Hematopoietic multipotent progenitor cell treated with erythropoietin and hydrocortisone succinate and interleukin-3 and kit ligand, for 15 days (in vitro differentiated cells): ENCODE data around the gene VSIR.

ENCODE experiments used
- DNase-seq: peaks from one replicate; pipeline ENCODE4 v3.0.0-alpha.2; 2015; ENCODE audit warnings: low spot score

Gene VSIR

DNA sequence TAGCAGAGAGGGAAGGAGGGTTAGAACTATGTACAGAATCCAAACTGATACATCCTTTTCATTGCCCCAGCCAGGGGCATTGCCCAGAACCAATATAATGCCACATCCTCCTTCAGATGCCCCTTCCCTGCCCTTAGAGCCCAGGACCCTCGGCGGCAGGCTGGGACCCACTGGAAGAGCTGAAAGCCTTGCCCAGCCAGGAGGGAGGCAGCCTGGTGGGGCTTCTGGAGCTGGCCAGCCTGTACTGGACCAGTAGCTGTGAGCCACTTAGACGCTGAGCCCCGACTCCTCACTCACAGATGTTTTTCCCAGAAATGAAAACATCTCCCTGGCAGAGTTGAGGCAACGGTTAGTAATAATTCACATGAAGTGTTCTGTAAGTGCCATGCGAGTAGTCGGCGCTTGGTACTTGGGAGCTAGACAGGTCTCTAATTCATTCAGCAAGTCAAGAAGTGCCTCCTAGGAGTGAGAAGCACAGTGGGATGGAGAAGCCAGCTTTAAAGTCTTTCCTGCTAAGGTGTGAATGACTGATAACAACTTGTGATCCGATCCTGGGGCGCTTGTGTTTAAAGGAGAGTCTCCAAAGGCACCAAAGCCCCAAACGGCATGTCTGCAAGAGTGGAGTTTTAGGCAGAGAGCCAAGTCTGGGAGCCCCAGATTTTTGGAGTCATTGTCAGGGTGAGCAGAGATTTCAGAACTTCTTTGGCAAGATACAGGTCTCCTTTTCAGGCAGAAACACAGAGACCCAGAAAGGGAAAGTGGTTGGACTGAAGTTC, 9.8 kb downstream of the VSIR start:
- DNase-seq = peak; percentile 31

DNA sequence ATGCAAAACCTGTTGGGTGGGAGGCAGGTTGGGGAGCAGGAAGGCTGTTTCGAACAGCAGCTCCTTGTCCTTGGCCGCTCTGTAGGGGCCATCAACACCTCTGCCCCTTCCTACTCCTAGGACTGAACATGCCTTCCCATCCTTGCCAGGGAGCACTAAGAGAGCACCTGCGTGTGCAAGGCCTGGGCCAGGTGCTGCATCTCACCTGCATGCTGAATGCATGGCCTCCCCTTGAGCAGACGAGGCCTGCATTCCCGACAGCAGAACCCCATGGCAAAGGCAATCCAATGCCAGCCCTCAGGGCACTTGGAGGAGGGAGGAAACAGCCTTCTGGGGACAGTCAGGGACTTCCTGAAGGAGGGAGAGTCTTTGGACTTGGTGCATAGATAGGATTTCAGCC, 11.0 kb downstream of the VSIR start:
- no peak for DNase-seq

DNA sequence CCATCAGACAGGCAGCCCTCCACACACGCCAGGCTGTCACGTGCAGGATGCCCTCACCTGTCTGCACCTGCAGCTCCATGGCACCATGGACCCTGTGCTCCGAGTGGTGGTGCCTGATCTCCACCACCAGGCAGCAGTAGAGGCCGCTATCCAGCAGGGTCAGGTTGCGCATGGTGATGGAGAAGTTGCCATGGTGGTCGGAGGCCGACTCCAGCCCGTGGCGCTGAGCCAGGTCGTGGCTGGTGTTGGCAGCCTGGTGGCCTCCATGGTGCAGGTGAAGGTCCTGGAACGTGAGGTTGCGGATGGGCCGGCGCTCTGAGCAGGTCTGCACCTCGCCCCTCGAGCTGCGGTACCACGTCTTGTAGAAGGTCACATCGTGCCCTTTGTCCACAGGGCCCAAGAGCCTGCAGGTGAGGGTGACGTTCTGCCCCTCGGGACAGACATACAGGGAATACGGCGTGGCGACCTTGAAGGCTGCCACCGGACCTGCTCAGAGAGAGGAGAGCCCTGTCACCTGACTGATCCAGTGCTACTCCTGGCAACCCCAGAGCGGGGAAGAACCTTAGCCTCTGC, 11.7 kb downstream of the VSIR start:
- DNase-seq = no peak

DNA sequence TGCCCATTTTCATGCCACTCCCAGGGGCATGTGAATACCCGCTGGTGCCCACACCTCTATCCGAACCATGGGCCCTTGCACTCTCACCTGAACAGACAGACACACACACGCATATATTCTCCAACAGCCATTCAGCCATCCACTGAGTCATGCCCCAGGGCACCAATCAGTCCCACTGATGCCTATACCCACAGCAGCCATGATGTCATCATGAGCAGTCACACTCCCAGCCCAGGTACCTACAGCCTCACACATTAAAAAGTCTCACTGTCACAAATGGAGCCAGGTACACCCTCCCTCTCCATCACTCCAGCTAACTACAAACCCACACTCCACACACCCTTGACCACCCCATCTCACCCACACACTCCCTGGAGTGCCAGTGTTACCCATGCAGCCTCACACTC, 12.2 kb downstream of the VSIR start:
- DNase-seq = no peak

DNA sequence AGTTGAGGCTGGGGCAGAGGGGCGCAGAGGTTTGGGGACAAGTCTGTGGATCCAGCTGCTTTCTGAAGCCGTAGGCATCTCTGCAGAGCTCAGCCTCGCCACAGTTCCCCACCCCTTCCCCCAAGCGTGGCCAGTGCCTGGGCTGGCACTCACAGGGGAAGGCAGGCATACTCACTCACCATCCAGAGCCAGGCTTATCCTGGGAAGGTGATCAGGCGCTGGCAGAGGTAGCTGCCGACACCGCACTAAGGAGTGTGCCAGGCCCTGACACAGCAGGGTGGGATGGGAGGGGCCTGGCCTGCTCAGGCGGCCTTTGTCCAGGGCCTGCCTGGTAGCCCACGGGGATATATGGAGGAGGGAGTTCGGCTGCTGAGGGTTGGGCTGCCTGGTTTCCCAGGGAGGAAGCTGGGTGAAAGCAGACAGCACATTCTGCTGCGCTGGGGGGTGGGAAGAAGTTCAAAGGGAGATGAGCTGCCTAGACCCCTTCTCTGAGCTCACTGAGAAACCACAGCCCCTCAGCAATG, 15.9 kb downstream of the VSIR start:
- DNase-seq = no peak

DNA sequence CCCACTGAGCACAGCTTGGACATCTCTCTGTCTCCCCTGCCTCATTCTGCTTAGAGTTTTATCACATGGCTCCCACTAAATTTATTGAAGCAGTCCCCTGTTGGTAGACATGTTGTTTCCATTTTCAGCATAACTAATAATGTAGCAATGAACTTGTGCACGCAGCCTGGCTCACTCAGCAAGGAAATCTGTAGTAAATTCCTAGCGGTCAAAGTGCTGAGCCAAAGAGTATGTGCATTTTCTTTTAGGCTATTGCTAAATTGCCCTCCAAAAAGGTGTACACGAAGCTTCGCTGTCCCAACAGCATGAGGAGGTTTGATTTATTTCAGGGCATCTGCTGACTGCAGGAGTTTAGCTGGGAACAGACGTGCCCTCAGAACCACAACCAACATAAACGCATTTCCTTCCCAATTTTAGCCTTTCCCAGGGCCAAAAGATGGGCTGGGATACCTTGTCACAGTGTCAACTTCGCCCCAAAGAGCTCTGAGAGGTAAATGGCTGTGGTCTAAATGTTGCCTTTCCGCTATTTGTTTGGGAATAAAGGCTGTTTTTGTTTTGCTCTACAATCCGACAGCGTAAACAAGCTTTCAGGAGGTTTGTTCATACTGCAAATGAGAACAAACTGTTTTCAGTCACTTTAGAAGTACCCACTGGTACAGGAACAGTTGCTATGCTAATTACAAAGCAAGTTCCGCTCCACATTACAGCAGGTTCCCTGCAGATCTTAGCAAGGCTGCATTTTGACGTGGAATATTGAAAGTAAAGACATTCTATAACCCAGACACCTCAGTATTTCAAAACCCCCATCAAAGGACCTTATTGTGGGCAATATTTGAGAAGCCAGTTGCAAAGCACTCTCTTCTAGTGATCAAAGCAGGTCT, 16.8 kb downstream of the VSIR start:
- no peak for DNase-seq

DNA sequence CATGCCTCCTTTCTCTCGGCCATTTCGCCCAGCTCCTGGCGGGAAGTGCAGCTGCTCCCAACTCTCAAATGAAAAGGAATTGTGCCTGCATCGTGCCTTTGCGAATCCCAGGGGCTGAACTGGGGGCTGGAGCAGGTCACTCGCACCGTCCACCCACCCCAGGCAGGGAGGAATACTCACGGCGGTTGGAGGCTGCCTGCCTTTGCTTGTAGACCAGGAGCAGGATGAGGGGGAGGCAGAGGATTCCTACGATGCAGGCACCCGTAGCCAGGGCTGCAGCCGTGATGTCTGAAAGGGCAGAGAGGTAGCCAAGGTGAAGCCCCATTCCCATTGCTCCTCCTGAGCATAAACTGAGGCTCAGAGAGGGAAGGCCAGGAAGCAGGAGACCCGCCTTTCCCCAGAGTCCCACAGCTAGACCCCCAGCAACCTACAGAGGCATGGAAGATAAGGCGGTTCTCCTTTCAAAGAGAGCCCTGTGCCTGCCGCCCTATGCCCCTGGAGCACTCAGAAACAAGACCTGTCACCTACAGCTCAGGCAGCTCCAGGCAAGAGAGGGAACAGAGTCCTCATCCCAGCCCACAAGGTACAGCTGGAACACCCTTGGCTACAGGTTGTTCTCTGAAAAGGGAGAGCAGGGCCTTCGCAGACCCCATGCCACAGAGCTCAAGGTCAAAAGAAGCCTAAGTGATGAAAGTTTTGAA, 18.0 kb downstream of the VSIR start:
- DNase-seq = no peak

DNA sequence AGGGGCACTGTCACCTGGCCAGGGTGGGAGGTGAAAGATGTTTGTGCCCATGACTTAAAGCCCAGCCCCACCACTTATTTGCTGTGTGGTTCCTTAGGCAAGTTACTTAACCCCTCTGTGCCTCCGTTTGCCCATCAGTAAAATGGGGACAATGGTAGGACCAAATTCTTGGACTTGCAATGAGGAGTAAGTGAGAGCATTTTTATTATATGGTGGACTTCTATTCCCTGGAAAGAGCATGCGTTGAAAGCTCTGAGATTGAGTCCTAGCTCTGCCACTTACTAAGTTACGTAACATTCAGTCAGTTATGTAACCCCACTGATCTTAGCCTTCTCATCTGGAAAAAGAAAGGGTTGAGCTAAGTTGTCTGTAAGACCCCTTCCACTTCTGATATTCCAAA, 18.8 kb downstream of the VSIR start:
- no peak for DNase-seq

DNA sequence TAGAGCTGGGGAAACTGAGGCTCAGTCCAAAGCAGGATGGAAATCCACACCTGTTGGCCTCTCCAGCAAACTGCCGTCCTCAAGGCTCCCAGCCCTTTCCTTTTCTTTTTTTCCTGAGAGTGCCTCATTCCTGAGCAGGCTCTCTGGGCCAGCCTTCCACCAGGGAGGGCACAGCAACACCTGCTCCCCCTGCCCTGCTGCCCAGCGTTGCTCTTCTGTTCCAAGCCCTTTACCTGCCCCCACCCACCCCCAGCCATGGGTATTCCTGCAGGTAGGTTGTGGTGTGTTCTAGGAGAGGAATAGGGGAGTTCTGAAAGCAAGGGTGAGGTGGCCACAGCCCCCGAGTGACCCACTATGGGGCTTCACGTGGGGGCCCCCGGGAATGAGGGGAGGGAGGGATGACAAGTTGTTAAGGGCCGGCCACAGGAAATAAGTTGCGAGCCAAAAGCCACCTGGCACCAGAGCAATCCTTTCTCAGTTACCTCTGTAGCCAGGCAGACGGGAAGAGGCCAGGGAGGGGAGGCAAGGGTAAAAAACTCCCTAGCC, 19.3 kb downstream of the VSIR start:
- no peak for DNase-seq

DNA sequence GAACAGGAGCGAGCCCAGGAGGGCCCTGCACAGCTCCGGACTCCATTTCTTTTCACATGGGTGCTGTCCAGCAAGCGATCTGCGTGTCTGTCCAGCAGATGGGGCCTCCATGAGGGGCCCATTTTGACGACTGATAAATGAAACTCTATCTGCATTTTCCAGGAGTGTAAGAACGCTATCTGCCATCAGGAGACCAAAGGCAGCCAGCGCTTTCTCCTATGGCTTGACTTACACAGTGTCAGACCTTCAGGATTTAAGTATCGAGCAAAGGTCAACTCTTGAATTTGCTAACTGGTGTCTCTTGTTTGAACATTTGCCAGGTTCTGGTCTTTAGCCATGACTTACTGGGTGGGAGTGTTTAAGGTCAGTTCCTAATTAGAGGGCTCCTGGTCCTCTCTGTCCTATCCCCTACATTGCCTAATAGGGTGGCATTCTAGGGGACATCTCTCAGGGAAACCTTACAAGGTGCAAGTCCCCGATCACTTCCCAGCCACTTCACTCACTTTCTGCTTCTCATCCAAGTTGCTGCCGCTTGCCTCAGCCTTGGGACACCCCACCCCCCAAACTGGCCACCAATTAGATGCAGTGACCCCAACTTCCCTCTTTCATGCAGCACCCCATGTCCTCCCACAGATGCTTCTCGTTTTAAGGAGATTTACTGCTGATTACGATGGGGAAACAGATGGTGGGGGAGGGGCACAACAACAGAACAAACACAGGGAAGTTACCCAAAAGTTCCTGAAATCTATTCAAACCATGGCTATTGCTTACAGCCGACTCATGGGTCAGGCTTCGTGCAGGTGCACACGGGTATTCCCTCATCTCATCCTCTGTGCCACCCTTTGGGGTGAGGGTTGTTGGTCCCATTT, 20.0 kb downstream of the VSIR start:
- DNase-seq = no peak

DNA sequence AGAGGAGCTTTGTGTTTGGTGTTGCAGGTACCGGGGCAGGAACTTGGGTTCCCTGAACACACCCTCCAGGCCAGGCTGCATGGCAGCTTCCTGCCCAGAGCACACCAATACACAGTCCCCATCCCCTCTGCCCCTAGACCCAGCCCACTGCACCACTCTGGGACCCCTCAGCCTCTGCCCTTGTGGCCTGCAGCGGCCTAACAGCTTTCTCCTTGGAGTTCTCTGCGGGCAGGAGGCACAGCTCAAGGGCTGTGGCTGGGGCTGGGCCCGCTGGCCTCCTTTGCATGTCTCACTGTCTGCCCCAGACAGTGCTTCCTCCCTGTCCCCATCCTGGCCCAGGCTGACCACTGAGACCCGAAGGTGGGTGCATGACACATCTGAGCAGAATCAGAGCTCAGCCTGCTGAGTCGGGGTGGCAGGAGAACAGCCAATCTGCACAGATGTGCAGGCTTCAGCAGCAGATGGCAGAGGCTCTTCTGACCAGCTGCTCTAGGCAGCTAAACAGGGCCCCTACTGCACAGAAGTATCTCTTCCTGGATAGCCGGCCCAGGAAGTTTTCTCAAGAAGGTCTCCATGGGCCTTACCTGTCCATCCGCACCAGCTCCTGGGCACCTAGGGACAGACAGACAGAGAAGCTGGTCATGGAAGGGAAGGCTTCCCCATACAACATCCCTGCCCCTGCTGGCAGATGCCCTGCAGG, 20.8 kb downstream of the VSIR start:
- no peak for DNase-seq

DNA sequence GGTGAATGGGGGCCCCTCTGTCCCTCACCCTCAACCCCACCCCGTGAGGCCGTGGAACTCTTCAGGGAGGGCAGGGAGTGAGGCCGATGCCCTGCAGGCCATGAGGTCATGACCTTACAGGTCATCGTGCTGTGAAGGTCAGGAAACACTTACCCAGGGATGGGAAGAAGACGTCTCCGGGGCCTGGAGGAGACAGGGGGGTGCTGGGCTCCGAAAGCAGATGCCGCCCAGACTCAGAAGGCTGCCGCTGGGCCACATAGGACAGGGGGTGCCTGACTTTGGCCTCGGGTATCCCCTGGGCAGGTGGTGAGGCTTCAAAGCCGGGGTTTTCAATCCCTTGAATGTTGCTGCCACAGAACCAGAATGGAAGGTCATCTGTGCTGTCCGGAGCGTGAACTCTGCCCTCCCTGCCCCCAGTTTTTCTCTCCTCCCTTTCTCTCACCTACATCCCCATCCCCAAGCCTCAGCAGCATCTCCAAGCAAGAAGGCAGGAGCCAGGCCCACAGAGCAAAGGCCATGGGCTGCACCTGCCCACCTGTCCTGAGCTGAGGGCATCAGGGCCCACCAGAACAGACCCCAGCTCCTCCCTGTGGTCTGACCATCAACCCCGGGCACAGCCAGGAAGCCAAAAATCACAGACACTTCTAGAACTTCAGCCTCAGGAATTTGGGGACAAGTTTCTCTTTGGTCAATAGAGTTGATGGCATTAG, 21.6 kb downstream of the VSIR start:
- DNase-seq = no peak

DNA sequence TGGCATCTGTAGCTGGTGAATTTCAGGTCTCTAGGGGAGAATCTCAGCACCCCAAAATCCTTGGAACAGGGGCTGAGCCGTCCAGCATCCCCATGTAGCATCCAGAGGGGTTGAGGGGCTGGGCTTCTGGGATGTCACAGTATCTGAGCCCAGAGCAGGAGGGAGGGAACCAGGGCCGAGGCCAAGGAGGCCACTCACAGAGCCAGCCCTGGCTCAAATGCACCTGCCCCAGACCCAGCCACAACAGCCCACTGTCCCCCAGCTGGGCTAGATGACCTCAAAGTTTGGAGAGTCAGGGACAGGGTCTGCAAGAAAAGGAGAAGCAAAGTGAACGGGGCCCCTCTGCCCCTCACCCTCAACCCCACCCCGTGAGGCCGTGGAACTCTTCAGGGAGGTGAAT, 22.3 kb downstream of the VSIR start:
- no peak for DNase-seq

DNA sequence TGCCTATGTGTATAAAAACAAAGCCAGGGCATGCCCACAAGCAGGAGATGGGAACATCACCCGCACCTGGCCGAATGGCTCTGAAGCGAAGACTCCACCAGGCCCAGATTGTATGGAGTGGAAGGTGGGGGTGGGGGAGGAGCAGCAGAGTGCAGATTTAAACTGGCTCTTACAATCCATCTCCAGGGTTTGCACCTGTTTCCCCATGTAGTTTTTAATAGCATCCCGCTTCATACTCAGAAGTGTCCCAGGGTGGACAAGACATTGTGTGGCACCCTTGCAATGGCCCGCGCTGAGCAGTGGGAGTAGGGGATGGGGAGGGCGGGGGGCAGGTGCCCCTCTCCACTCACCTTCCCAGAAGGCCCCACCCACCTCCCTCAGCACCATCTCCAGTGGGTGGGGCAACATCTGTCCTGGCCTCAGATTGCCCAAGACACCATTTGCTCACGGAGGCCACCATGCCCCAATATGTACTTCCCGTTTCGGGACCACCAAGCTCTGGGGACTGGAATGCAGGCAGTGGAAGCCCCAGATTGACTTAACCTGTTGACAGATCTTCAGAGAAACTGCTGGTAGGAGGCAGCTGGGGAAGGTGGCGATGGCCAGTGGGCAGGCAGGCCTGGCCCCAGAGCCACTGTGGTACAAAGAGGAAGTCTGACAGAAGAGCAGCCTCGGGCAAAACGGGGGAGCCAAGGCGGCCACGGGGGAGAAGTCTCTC, 23.0 kb downstream of the VSIR start:
- no peak for DNase-seq

DNA sequence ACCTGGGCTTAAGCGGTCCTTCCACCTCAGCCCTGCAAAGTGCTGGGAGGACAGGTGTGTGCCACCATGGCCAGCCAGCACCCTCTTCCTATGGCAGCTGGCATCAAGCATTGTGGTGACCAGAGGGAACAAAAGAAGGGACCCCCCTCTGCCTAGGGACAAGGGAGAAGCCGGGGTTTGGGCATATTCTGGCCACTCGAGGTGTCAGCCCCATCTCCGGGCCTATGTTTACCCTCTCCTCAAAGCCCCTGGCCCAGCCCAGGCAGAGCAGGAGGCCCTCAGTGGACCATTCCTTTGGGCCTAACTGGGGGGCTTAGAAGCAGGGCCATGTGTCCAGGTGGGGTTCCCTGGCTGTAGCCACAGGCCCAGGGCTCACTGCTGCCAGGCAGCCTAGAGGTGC, 23.9 kb downstream of the VSIR start:
- DNase-seq = no peak

DNA sequence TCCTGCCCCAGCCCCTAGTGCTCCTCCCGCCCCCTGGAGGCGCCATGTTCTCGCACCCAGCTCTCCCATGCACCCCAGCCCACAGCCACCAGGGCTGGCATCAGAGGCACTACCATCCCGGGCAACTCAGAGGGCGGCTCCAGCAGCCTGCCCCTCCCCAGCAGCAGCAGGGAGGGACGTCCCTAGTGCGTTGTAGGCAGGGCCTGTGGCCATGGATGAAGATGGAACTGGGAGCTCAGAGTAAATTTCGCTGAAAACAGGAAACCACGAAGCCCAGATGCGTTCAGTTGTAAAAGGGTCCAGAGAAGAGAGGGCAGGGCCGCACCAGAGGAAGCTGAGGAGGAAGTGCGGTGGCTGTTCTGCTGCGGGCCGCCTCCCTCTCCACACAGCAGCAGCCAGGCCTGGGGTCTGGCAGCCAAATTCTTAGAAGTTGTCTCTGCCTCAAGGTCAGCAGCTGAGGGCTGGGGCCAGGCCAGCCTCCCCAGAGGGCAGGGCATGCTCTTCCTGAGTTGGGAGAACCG, 24.6 kb downstream of the VSIR start:
- DNase-seq = peak; percentile 81

DNA sequence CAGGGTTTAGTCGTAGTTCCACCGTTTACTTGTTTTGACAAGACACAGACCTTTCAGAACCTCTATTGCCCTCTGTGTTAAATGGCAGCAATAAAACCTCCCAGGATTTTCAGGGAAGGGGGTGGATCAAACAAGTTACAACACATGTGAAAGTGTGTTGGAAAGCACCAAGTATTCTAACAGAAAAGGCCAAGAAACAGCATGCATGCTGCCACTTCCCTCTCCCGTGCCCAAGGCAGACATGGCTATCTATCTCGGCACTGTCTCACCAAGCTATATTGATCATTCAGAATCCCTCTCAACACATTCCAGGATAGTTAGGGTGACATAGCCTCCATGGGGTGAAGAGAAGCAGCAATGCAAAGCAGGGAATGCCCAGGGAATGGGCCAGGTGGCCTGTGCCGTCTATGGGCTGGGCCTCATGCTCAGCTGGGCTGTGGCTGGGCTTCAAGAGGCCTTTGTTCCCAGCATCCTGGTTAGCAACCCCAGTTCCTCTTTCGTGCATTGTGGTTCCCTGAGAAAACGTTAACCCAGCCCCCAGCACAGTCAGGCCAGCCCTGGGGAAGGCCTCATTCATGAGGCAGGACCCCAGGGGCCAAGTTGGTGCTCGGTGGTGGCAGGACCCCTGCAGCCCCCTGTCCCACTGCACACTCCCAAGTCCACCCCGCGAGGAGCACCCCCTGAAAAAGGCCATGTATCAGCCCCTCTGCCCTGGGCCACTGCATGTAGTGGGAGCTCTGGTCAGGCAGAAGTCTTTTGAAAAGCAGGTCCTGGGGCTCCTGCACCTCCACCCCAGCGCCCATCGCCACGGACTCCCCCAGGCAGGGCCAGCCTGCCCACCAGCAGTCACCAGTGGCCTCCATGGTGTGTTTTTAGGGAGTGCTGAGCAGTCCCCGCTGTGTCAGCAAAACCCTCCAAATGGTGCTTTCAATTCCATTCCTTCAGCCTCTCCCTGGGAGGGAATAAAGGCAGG, 25.5 kb downstream of the VSIR start:
- no peak for DNase-seq
